ENCODE measurements around the gene LY6G6C.
A peak's percentile ranks its signal among the peaks of the same experiment; 100 is the strongest.

Gene LY6G6C

GRCh38 chr6:31741815-31742214 is 20.3 kb upstream of the LY6G6C start:
- no peak for DNase-seq (ENCODE audit: low read depth)

- DNase-seq (ENCODE audit: low read depth): no peak
These were observed 19.1 kb upstream of the LY6G6C start for GRCh38 chr6:31740397-31741223.

GRCh38 chr6:31739639-31740396 is 18.3 kb upstream of the LY6G6C start, which contains the start of gene MSH5:
MSH5 (plus strand) TSS chr6:31740005; CDS start chr6:31740467, 462 bp downstream.
- peak; percentile 91 for DNase-seq (ENCODE audit: low read depth)

- DNase-seq (ENCODE audit: low read depth): peak; percentile 69
These were observed 16.7 kb upstream of the LY6G6C start for GRCh38 chr6:31737991-31738979.

GRCh38 chr6:31737315-31737990 is 15.9 kb upstream of the LY6G6C start:
- no peak for DNase-seq (ENCODE audit: low read depth)

GRCh38 chr6:31736768-31737314 is 15.3 kb upstream of the LY6G6C start:
- DNase-seq (ENCODE audit: low read depth): no peak

GRCh38 chr6:31736021-31736767 is 14.6 kb upstream of the LY6G6C start, which contains the start of gene CLIC1:
CLIC1 (minus strand) TSS chr6:31736530; CDS start chr6:31736300, 230 bp downstream.
- peak; percentile 66 for DNase-seq (ENCODE audit: low read depth)

GRCh38 chr6:31734821-31735406 is 13.4 kb upstream of the LY6G6C start:
- DNase-seq (ENCODE audit: low read depth): peak; percentile 67

GRCh38 chr6:31734247-31734820 is 12.8 kb upstream of the LY6G6C start:
- no peak for DNase-seq (ENCODE audit: low read depth)

- no peak for DNase-seq (ENCODE audit: low read depth)
These were observed 12.2 kb upstream of the LY6G6C start for GRCh38 chr6:31733734-31734133.

GRCh38 chr6:31732029-31732428 is 10.5 kb upstream of the LY6G6C start:
- no peak for DNase-seq (ENCODE audit: low read depth)

- no peak for DNase-seq (ENCODE audit: low read depth)
These were observed 9.1 kb upstream of the LY6G6C start for GRCh38 chr6:31730631-31731086.

GRCh38 chr6:31729979-31730630 is 8.6 kb upstream of the LY6G6C start:
- DNase-seq (ENCODE audit: low read depth): peak; percentile 52

GRCh38 chr6:31729515-31729978 is 8.0 kb upstream of the LY6G6C start:
- peak; percentile 56 for DNase-seq (ENCODE audit: low read depth)

- DNase-seq (ENCODE audit: low read depth): no peak
These were observed 7.4 kb upstream of the LY6G6C start, which contains the start of gene DDAH2 for GRCh38 chr6:31728767-31729514. DDAH2 (minus strand) TSS chr6:31729299; CDS start chr6:31729161, 138 bp downstream.

GRCh38 chr6:31727717-31728671 is 6.4 kb upstream of the LY6G6C start:
- DNase-seq (ENCODE audit: low read depth): no peak

Data from T-helper 22 cell (primary cell).